Bronchial epithelial cell (primary cell): ENCODE data around the gene PTPRD. TPM values are rescaled to one million over a fixed set of nuclear protein-coding genes. Genes with fewer than 3 reads are reported as not detected.

ENCODE experiments used
- DNase-seq: peaks from one replicate; pipeline ENCODE4 v3.0.0-alpha.2; 2010; ENCODE audit warnings: low read depth
- FAIRE-seq: peaks from 2 replicates; lab custom pipeline; 2011; peaks lifted over from hg19 to GRCh38; lab: Jason Lieb, UNC
- H3K27me3 ChIP-seq: 2 replicates; pipeline ENCODE4 v1.5.1; 2011; ENCODE audit warnings: low read length; ENCODE audit not compliant: control insufficient read depth, insufficient read depth
- H3K36me3 ChIP-seq: 2 replicates; pipeline ENCODE4 v1.5.1; 2011; ENCODE audit warnings: low read length; ENCODE audit not compliant: control insufficient read depth, insufficient read depth
- H3K4me3 ChIP-seq: 2 replicates; pipeline ENCODE4 v1.5.1; 2011; ENCODE audit warnings: mild to moderate bottlenecking, low read depth, low read length, control low read depth
- total RNA-seq: library from RNA; depleted of rRNA; stranded (reverse); fragments of >200 nt; gene quantifications from 2 replicates; pipeline ENCODE4 v1.2.1, GENCODE V29; 2014
- TF ChIP-seq, protein P1 (sequence below): IDR thresholded peaks from 2 replicates; pipeline ENCODE4 v1.5.1; 2011; ENCODE audit warnings: mild to moderate bottlenecking, moderate library complexity, low read length, control low read depth, inconsistent platforms; ENCODE audit not compliant: insufficient read depth, severe bottlenecking

Gene PTPRD
- total RNA-seq, 1 donor from 2014 or later: 2.9 TPM

DNA sequence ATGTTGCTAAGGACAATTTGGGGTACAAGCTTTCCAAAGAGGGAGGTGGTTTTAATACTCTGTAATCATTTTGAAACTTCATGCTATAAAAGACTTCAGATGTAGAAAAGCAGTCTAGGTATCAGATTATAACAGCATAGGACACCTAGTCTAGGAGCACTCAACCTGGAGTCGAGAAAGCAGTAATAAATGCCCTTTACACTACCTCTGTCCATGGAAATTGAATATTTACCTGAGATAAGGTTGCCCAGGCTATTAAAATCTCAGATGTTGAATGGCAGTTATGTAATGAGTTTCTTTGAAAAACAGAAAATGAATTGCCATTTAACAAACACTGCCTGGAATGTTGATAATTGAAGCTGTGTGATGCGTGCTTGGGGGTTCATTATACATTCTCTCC, 2251.4 kb downstream of the PTPRD start:
- H3K36me3 ChIP-seq: no peaks in the 10 kb centered on the region
- FAIRE-seq (no peak), DNase-seq (no peak)

DNA sequence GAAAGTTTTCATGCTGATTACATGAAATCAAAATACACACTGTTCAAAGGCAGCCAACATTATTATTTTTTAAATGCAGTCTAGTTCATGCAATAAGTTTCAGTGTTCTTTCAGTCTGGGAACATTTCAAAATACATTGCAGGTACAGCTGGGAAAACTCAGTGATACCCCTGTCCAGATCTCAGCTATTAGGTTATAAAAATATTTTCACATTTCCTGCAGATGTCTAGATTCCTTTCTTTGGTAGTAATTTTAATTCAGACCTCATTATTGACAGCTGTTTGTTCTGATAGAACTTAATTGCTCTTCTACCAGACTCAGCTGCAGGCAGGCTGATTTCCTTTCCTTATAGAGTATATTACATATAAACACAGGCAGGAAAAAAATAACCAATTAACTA, 2256.4 kb downstream of the PTPRD start:
- Histone ChIP-seq H3K4me3 (no peak overlapping the region), H3K27me3 (no peaks in the 10 kb centered on the region), H3K36me3 (no peaks in the 10 kb centered on the region)
- no peak for FAIRE-seq
- TF ChIP-seq, protein P1, sequence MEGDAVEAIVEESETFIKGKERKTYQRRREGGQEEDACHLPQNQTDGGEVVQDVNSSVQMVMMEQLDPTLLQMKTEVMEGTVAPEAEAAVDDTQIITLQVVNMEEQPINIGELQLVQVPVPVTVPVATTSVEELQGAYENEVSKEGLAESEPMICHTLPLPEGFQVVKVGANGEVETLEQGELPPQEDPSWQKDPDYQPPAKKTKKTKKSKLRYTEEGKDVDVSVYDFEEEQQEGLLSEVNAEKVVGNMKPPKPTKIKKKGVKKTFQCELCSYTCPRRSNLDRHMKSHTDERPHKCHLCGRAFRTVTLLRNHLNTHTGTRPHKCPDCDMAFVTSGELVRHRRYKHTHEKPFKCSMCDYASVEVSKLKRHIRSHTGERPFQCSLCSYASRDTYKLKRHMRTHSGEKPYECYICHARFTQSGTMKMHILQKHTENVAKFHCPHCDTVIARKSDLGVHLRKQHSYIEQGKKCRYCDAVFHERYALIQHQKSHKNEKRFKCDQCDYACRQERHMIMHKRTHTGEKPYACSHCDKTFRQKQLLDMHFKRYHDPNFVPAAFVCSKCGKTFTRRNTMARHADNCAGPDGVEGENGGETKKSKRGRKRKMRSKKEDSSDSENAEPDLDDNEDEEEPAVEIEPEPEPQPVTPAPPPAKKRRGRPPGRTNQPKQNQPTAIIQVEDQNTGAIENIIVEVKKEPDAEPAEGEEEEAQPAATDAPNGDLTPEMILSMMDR: no peak
- no peak for DNase-seq

More for the DNA sequence above, 2251.4 kb downstream of the PTPRD start:
- H3K27me3 ChIP-seq: no peaks in the 10 kb centered on the region
- TF ChIP-seq, protein P1: no peak
- H3K4me3 ChIP-seq: no peak overlapping the region

DNA sequence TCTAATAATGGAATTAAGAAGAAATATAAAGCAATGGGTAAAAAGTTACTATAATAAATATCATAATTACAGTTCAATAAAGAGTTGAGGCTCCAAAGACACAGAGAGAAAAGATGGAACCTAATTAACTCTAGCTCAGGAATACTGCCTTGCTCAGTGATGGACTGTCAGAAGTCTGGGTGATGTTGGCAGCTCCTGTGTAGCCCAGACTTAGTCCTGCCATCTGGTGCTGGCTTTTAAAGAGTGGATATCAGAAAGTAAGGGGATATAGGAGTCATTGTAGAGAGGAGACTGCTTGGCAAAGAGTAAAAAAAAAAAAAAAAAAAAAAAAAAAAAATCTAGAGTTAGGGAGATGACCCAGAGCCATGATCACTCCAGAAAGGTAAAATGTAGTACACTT, 2261.4 kb downstream of the PTPRD start:
- H3K27me3 ChIP-seq: no peaks in the 10 kb centered on the region
- TF ChIP-seq, protein P1: no peak
- DNase-seq (no peak), FAIRE-seq (no peak)
- H3K36me3 ChIP-seq: no peaks in the 10 kb centered on the region
- no peak overlapping the region for H3K4me3 ChIP-seq

DNA sequence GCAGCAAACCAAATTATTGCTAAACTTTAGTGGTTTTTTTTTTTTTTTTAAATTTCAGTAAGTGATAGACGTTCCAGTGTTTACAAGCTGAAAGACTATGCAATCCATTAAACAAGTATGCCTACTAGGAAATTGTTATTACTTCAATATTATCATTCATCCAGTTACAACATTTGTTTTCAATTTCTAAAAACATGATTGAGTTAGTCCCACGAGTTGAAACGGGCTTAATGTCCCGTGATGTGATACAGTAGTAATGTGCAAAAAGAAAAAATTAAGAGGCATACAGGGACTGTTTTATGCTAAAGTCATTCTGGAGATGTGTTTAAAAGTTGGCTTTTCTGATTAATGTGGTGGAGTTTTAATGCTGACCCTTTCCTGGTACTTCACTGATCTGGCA, 2262.9 kb downstream of the PTPRD start:
- FAIRE-seq (no peak), DNase-seq (no peak)
- TF ChIP-seq, protein P1: no peak
- Histone ChIP-seq H3K36me3 (no peaks in the 10 kb centered on the region), H3K4me3 (no peak overlapping the region), H3K27me3 (no peaks in the 10 kb centered on the region)

DNA sequence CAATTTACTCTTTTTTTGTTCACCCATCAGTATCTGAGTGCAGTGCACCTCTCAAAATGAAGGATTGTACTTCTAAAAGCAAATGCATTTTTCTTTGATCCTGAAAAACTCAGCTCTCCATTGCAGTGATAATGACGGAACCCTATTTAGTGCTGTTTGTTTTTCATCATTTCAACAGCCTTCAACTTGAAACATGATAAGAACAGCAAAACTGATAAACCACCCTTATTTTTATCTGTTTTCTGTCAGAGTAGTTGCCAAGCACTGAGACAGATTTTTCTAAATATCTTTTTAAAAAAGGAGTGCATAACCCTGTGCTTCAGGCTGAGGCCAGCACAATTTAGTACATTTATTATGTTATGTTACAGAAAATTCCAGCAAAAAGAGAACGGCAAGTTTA, 2263.4 kb downstream of the PTPRD start:
- H3K36me3 ChIP-seq: no peaks in the 10 kb centered on the region
- FAIRE-seq (no peak), DNase-seq (no peak)
- TF ChIP-seq, protein P1: no peak
- H3K4me3 ChIP-seq: no peak overlapping the region
- H3K27me3 ChIP-seq: no peaks in the 10 kb centered on the region

DNA sequence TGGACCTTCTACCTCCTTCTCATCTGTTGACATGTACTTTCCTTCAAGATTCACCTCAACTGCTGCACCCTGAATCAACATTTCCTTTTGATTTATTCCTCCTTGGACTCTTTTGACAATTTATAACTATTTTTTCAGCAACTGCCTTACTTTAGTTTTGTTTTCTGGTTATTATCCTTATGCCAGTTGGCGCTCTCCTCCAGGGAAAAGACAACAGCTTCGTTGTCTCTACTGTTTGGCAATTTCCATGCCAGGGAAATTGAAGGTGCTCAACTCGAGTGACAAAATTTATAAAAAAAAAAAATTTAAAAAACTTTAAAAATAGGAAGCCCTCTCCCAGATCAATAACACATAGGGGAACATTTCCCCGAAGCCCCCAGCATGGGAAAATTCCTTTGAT, 2264.0 kb downstream of the PTPRD start:
- no peak for DNase-seq
- Histone ChIP-seq H3K27me3 (no peaks in the 10 kb centered on the region), H3K4me3 (no peak overlapping the region), H3K36me3 (no peaks in the 10 kb centered on the region)
- TF ChIP-seq, protein P1: no peak
- FAIRE-seq: no peak
